Liver (tissue), 3 donors: ENCODE data around the gene SPDYE2B.
"Not testable (repeated sequence)": the region's sequence is repeated elsewhere in the genome, so short reads cannot be mapped to it uniquely, and the experiment has no call there.

ENCODE experiments used
- CTCF ChIP-seq: fragments of 150-350 bp; IDR thresholded peaks from 2 replicates; pipeline ENCODE4 v1.5.1; 2017; ENCODE audit warnings: improper control_type of control experiment, low read depth, low read length; ENCODE audit not compliant: missing input control
- EGR1 ChIP-seq, 2 donors: IDR thresholded peaks; 2 replicates each; pipeline ENCODE4 v1.6.1; 2016 to 2018; ENCODE audit warnings: antibody characterized with exemption in 2 of 2, low read depth in 2 of 2
- GABPA ChIP-seq, 2 donors: IDR thresholded peaks in 1 of 2; conservative IDR thresholded peaks in 1 of 2; 2 replicates each; pipeline ENCODE4 v1.6.1; 2016; ENCODE audit warnings: antibody characterized with exemption in 2 of 2, mild to moderate bottlenecking in 1 of 2, moderate library complexity in 1 of 2
- HNF4G ChIP-seq: IDR thresholded peaks from 2 replicates; pipeline ENCODE4 v1.6.1; 2016; ENCODE audit warnings: antibody characterized with exemption
- JUND ChIP-seq, 2 donors: IDR thresholded peaks; 2 replicates each; pipeline ENCODE4 v1.6.1; 2016; ENCODE audit warnings: antibody characterized with exemption in 2 of 2
- MAX ChIP-seq: IDR thresholded peaks from 2 replicates; pipeline ENCODE4 v1.6.1; 2016; ENCODE audit warnings: antibody characterized with exemption
- RAD21 ChIP-seq, 2 donors: IDR thresholded peaks; 2 replicates each; pipeline ENCODE4 v1.6.1; 2016; ENCODE audit warnings: antibody characterized with exemption in 2 of 2, mild to moderate bottlenecking in 2 of 2
- REST ChIP-seq: IDR thresholded peaks from 2 replicates; pipeline ENCODE4 v1.6.1; 2016; ENCODE audit warnings: antibody characterized with exemption, mild to moderate bottlenecking
- RXRA ChIP-seq, 2 donors: IDR thresholded peaks; 2 replicates each; pipeline ENCODE4 v1.6.1; 2017 to 2018; ENCODE audit warnings: antibody characterized with exemption in 2 of 2, mild to moderate bottlenecking in 1 of 2
- SP1 ChIP-seq: IDR thresholded peaks from 2 replicates; pipeline ENCODE4 v1.6.1; 2018; ENCODE audit warnings: antibody characterized with exemption, mild to moderate bottlenecking
- TAF1 ChIP-seq: conservative IDR thresholded peaks from 2 replicates; pipeline ENCODE4 v1.6.1; 2016; ENCODE audit warnings: antibody characterized with exemption, mild to moderate bottlenecking
- donor health status: healthy.
- donor health status: healthy.

- not testable (repeated sequence) for TF ChIP-seq CTCF; HNF4G; MAX; RAD21 (IDR thresholded peaks at IDR 0.05); GABPA (IDR thresholded peaks at IDR 0.05 in 1 of 2, conservative IDR thresholded peaks at IDR 0.05 in 1 of 2); EGR1 (IDR thresholded peaks at IDR 0.05; ENCODE audit: low read depth in 2 of 2); RXRA (IDR thresholded peaks at IDR 0.05); REST; JUND (IDR thresholded peaks at IDR 0.05); TAF1; SP1
These were observed 34.2 kb upstream of the SPDYE2B start for GRCh38 chr7:102615930-102616329.
